Measurements from ENCODE around the gene KLF3.

The KLF3 gene

DNA sequence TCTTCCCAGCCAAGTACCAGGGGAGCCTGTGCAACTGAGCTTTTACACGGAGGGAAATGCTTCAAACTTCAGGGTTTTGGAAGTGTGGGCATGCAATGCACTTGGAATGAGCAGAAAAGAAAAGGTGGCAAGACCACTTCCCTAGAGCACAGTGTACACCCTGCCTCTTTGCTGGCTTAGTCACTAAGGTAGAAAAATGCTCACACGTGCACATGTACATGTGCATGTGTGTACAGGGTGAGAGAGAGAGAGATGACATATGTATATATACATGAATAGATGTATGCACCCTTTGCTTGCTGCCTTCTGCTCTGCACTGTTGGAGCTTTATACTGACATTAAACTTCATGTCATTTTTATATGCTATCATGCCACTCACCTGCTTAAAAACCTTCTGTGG is 7.9 kb upstream of the KLF3 start:
- no peak for DNase-seq

- DNase-seq, result no peak
These were observed 4.7 kb upstream of the KLF3 start for GRCh38 chr4:38659346-38659745.

- no peak for DNase-seq
These were observed 3.2 kb upstream of the KLF3 start for GRCh38 chr4:38660838-38661237.

DNA sequence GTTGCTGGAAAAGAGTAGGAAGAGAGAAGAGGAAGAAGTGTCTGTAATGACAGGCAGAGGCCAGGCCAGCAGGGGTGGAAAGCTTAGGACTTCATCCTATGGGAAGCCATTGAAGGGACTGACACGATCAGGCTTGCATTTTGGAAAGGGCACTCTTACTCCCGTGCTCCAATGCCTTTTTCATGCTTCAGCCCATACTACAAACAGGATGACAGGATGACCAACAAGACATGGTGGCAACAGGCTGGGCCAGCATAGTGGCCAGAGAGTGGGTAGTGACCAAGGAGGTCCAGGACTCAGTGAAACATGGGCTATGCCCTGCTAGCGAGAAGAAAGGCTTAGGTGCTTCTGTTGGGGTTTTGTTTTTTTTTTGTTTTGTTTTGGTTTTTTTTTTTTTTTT is 2.6 kb upstream of the KLF3 start:
- no peak for DNase-seq

DNA sequence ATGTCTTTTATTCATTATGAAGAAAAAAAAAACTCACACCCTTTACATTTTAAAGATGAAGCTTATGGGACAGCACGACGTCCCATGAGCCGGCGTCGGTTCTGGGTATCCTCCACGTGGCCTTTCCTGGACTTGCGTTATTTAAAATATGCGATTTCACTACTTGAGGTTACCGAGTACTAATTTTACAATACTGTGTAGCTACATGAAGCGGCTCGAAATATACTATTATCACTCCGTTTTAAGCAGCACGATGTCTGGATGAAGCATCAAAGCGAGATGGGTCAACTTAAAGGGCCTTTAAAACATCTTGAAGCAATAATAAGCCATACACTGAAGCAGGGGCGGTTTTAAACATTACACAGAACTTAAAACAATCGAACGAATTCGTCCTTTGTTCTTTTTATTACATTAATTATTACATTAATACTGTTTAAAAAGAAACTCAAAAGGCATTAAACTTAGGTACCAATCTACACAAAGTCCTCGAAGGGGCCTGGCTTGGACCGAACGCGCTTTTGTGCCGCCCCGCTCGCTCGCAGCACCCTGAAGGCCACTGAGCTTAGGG is 1.4 kb upstream of the KLF3 start:
- DNase-seq, result no peak

- no peak for DNase-seq
These were observed 754 bp upstream of the KLF3 start for GRCh38 chr4:38663090-38663800.

DNA sequence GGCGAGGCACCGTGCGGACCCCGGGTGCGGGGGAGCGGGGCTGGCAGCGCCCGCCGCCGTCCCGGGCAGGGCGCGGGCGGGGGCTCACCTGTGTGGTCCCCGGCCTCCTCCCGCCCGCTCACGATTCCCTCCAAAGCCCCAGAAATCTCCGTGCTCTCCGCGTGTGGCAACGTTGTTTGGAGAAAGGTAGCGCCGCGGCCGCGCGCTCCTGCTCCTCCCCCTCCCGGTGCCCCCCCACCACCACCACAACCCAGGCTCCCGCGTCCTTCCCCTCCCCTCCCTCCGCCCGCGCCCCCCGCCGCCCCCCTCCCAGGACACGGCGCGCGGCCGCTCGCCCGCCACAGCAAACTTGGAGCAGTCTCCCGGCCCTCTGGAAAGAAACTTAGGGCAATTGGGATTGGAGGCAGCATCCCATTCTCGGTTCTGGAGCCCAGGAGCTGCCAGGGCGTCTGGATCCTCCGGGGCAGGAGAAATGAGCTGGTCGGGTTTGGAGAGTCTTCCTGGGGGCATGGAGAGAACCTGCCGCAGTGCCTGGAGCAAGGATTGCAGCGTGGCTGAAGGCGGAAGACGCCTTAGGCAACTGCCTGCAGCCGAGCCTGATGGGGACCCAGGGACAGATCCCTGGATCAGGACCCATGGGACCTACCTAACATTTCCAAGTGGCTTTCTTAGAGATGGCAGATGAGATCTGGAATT is 855 bp downstream of the KLF3 start:
- peak; percentile 43 for DNase-seq

GRCh38 chr4:38665551-38666411 is 1.8 kb downstream of the KLF3 start:
- DNase-seq, result no peak

DNA sequence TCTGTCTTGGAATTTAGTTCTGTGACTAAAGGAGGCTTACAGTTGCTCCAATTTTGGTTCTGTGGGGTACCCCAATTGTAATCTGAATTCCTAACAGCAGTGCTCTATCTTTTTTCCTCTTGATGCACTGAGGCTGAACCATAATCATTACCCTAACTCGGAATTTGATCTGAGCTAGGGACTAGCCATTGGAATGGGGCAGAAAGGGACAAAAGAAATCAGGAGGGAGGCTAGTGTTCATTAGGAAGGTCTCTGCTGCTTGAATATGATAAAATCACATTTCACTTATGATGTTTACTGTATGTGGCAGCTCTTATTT is 2.7 kb downstream of the KLF3 start:
- no peak for DNase-seq

DNA sequence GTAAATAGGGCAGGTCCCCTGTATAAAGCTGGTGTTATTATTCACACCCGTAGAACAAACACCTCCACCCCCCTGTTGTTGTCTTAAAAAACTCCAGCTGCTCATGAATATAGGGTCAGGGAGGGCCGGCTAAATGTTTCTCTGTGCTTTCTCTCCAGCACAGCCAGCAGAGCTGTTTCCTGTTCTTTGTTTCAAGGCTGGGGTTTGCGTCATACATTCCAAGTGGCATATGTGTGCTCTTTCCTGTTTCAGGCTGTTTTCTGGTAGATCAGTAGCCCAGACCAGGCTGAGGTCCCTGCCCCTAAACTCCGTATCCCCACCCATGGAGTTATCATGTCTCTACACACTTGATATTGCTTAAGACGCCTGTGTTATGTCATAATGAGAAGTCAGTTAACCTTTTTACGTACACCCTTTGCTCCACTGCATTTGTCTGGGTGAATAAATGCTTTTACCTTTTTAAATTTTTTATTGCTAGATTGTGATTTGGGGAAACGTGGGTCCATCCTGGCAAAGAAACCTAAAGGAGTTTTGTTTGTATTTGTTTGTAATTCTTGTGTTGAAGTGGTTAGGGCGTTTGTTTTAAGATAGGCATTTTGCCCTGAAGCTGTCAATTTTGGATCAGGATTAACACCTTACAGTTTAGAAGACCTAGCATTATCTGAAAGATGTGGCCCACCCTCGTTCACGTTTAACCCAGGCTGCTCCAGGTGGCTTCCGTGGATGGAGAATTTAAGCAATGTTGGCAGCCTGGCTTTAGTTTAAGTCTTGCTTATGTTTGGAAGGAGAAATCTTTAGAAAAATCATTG is 3.3 kb downstream of the KLF3 start:
- DNase-seq, result peak; percentile 53

- no peak for DNase-seq
These were observed 4.4 kb downstream of the KLF3 start for GRCh38 chr4:38668203-38668971.

GRCh38 chr4:38669208-38669607 is 5.2 kb downstream of the KLF3 start:
- no peak for DNase-seq

DNA sequence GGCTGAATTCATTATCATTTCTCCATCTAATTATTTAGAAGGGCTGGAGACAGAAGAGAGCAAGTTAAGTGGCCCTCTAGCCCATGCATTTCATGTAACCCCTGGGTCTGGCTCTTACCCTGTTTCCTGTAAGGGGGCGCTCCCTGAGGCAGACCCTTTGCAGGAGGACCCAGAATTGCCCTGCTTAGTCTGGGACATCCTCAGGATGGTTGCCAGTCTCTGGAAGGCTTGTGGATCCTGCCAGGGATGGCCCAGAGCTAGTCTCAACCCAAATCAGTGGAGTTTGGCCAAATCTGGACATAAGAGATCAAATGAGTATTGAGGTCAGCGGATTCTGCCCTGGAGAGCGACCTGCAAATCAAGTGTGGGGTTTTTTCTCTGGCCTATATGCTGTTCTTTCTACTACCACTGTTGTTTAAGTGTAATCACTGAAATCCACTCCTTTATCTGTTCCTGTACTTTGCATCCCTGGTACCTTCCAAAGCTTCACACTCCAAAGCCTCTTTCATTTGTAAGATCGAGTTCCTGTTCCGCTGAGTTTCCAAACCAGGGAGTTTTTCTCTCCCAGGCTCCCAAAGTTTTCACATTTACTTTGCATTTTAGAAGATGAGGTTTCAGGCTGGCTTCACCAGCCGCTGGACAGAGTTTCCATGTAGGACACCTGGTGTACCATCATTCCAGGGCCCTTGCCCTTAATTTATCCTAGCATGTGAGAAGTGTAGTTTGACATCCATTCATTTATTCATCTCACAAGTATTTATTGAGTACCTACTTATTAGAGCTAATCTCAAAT is 6.3 kb downstream of the KLF3 start:
- DNase-seq, result no peak

GRCh38 chr4:38670939-38671591 is 7.1 kb downstream of the KLF3 start:
- DNase-seq, result no peak

GRCh38 chr4:38671592-38671940 is 7.6 kb downstream of the KLF3 start:
- DNase-seq, result no peak

GRCh38 chr4:38672074-38672396 is 8.0 kb downstream of the KLF3 start:
- DNase-seq, result no peak

GRCh38 chr4:38672397-38673129 is 8.6 kb downstream of the KLF3 start:
- no peak for DNase-seq

DNA sequence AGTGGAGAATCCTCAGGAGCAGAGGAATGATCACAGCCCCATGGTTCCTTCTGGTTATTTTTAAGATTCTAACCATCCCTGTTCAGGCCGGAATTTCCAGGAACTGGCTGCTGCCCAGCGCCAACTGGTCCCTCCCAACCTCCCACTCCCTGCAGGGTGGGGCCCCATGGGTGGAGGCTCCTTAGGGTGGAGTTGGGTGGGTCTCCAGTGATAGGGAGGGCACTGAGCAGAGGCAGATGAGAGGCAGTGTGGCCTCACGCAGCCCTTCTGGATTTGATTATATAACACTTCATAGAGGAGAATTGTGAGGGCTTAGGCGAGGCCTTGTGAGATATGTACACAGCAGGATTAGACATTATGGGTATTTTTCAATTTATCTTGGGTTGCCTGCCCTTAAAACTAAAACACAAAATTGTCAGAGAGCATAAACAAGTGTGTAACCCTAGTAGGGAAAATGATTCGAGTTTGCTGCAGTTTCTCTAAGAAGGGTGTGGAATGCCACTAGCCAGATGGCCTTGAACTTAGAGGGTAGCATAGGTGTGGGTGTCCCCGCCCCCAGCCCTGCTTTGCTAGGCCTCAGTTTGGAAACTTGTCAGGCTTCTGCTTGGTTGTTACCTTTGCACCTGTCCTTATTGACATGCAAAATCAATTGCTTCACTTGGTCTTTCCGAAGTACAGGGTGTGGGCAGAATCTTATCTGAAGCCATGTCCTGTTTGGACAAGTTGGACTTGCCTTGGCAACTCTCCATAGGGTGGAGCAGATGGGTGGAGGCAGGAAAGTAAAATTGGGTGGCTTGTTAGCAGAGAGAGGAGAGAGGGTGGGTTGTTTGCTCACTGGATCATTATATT is 9.4 kb downstream of the KLF3 start:
- no peak for DNase-seq

Data from T-helper 9 cell (primary cell).